ENCODE measurements around the gene AVPI1. TPM values are rescaled to one million over a fixed set of nuclear protein-coding genes. Genes with fewer than 3 reads are reported as not detected.
A peak's percentile ranks its signal among the peaks of the same experiment; 100 is the strongest.

The AVPI1 gene
- total RNA-seq, 4 donors from 2014 or later = 29.9 to 65.5 (median 36.3) TPM

- Histone ChIP-seq H3K4me3 (no peak overlapping the region), H3K36me3 (no peaks in the 10 kb centered on the region), H3K4me1 (peaks cover 18 to 48% (median 45%) of the 10 kb centered on the region in 4 donors), H3K27me3 (no peaks in the 10 kb centered on the region), H3K27ac (replicated peaks in 1 of 4) (peak overlapping the region; percentile 67 to 99 (median 85)), H3K9me3 (no peaks in the 10 kb centered on the region)
- TF ChIP-seq EP300 (IDR thresholded peaks at IDR 0.05) (no peak), CTCF (IDR thresholded peaks at IDR 0.05) (no peak), POLR2AphosphoS5 (IDR thresholded peaks at IDR 0.05) (no peak), POLR2A (IDR thresholded peaks at IDR 0.05; ENCODE audit: low read depth) (no peak)
- intact Hi-C loops (cut with DNase I) = no loop called here
- DNase-seq (ENCODE audit: extremely low spot score) = no peak
- 70% methylated on average over 8 of the region's 11 CpGs for WGBS
These were observed 20.3 kb upstream of the AVPI1 start for GRCh38 chr10:97707134-97707861.

DNA sequence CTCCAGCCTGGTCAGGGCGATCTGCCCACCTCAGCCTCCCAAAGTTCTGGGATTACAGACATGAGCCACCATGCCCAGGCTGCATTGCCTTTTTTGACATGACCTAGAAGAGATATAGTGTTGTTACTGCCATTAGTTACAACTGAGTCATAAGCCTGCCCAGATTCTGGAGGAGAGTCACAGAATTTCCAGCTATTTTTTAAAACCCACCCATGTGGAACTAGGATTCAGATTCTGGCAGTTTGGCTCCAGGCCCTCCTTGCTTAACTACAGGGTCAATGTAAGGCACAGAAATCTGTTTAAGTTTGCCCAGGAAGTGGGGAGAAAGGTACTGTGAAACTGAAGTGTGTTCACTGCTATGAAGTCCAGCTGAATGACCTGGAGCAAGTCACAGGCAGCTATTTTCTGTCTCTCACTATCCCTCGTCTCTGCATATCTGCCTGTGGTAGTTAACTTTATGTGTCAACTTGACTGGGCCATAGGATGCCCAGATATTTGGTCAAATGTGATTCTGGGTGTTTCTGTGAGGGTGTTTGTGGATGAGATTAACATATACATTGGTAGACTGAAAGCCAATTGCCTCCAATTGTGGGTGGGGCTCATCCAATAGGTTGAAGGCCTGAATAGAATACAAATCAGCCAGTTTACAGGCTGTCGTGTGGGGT, 18.1 kb upstream of the AVPI1 start:
- intact Hi-C loops (cut with DNase I) = no loop called here
- DNase-seq (ENCODE audit: extremely low spot score) = no peak

GRCh38 chr10:97704341-97704740, 17.3 kb upstream of the AVPI1 start:
- intact Hi-C loops (cut with DNase I) = no loop called here
- H3K9me3 ChIP-seq = no peaks in the 10 kb centered on the region
- peaks cover 8 to 38% (median 32%) of the 10 kb centered on the region in 4 donors for H3K4me1 ChIP-seq
- no peak for TF ChIP-seq POLR2A (IDR thresholded peaks at IDR 0.05; ENCODE audit: low read depth)
- TF ChIP-seq CTCF (IDR thresholded peaks at IDR 0.05) = no peak
- no peak for TF ChIP-seq POLR2AphosphoS5 (IDR thresholded peaks at IDR 0.05)
- TF ChIP-seq EP300 (IDR thresholded peaks at IDR 0.05) = no peak
- no peak overlapping the region for H3K4me3 ChIP-seq
- 78% methylated on average over 1 of the region's 1 CpG for WGBS
- H3K27ac ChIP-seq (replicated peaks in 1 of 4) = no peak overlapping the region
- no peak for DNase-seq (ENCODE audit: extremely low spot score)
- H3K36me3 ChIP-seq = no peaks in the 10 kb centered on the region
- H3K27me3 ChIP-seq = no peaks in the 10 kb centered on the region

More for the DNA sequence above, 18.1 kb upstream of the AVPI1 start:
- Histone ChIP-seq H3K27ac (replicated peaks in 1 of 4) (no peak overlapping the region), H3K4me3 (no peak overlapping the region), H3K36me3 (no peaks in the 10 kb centered on the region), H3K27me3 (no peaks in the 10 kb centered on the region), H3K9me3 (no peaks in the 10 kb centered on the region), H3K4me1 (peaks cover 16 to 46% (median 40%) of the 10 kb centered on the region in 4 donors)
- WGBS = 92% methylated on average over 3 of the region's 3 CpGs
- TF ChIP-seq CTCF (IDR thresholded peaks at IDR 0.05) (no peak), POLR2A (IDR thresholded peaks at IDR 0.05; ENCODE audit: low read depth) (no peak), POLR2AphosphoS5 (IDR thresholded peaks at IDR 0.05) (no peak), EP300 (IDR thresholded peaks at IDR 0.05) (no peak)

DNA sequence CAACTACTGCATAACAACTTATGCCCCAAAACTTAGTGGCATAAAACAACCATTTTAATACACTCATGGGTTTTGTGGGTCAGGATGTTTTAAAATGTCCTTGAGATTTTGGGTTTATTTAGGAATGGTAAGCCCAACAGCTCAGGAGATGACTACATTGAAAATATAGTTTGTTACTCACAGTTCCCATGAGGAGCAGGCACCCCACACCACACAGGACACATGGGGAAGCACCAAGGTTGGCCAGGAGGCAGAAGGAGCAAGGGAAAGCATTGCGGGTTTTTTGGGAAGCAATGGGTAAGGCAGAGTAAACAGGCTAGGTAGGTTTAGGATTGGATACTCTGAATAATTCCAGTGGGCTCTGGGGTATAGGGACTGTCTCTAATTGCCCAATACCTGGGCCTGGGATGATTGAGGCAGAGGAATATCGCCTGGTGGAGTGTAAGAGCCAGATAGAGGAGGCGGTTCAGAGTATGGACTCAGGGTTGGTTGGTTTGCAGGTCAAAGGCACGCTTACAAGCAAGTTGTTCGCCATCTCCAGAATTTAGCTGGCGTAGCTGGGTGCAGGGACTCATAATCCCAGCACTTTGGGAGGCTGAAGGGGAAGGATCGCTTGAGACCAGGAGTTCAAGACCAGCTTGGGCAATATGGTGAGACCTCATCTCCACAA, 16.5 kb upstream of the AVPI1 start:
- no peaks in the 10 kb centered on the region for H3K27me3 ChIP-seq
- 85% methylated on average over 7 of the region's 7 CpGs for WGBS
- H3K36me3 ChIP-seq = no peaks in the 10 kb centered on the region
- TF ChIP-seq POLR2A (IDR thresholded peaks at IDR 0.05; ENCODE audit: low read depth) (no peak), POLR2AphosphoS5 (IDR thresholded peaks at IDR 0.05) (no peak), EP300 (IDR thresholded peaks at IDR 0.05) (no peak), CTCF (IDR thresholded peaks at IDR 0.05) (no peak)
- no peak for DNase-seq (ENCODE audit: extremely low spot score)
- H3K4me3 ChIP-seq = no peak overlapping the region
- intact Hi-C loops (cut with DNase I) = no loop called here
- peaks cover 3 to 30% (median 24%) of the 10 kb centered on the region in 4 donors for H3K4me1 ChIP-seq
- H3K9me3 ChIP-seq = no peaks in the 10 kb centered on the region
- no peak overlapping the region for H3K27ac ChIP-seq (replicated peaks in 1 of 4)

All from esophagus muscularis mucosa (tissue), 4 donors.